Measurements from ENCODE around the gene PTPRG.

GRCh38 chr3:62259924-62260323, 698.6 kb downstream of the PTPRG start:
- TF ChIP-seq CTCF (IDR thresholded peaks at IDR 0.05) (no peak), POLR2A (IDR thresholded peaks at IDR 0.05) (no peak)

Measured in body of pancreas (tissue), 4 donors.